Fibroblast of pulmonary artery (primary cell): ENCODE measurements around the gene UQCR11.

Experiments
- DNase-seq: peaks from one replicate; pipeline ENCODE4 v3.0.0-alpha.2; 2010; ENCODE audit warnings: low read depth
- H3K4me3 ChIP-seq: replicated peaks from 2 replicates; pipeline ENCODE4 v1.5.1; 2011; ENCODE audit warnings: low read depth, mild to moderate bottlenecking, control low read depth, low read length, moderate library complexity
- TF ChIP-seq, protein P1 (sequence below): IDR thresholded peaks from 2 replicates; pipeline ENCODE4 v1.5.1; 2011; ENCODE audit warnings: mild to moderate bottlenecking, control low read depth, low read length, inconsistent platforms; ENCODE audit errors: missing control alignments

UQCR11 gene

DNA sequence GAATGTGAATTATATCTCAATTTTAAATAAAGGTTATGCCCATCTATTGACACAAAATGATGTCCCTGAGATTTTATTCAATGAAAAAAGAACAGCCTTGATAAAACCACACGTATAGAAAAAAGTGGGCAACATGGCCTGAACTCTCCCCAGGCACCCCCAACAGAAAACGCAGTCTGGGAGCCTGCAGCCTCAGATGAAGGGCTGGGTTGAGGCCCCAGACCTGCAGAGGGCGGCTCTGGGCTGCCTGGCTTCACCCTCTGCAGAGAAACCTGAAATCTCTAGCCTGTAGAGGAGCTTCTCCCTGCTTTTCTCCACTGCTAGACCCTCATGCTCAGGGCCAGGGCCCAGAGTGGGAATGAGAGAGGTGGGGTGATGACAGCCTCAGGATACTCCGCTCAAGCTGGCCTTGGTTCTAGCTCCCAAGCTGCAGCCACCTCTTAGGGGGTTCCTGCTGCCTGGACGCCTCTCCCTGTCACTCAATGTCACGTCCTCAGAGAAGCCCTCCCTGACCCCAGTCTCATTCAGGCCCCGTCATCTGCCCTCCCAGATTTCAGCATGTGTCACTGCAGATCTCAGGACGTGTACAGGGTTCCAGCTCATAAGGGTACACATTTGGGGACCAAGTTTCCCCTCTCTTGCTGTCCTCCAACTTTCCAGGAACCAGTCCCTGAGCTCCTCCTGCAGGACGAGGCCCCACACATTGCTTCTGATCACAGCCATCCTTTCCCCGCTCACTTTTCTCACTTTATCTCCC lies 14.4 kb downstream of the UQCR11 start:
- DNase-seq, result peak; percentile 26
- peak overlapping the region; percentile 90 for H3K4me3 ChIP-seq

DNA sequence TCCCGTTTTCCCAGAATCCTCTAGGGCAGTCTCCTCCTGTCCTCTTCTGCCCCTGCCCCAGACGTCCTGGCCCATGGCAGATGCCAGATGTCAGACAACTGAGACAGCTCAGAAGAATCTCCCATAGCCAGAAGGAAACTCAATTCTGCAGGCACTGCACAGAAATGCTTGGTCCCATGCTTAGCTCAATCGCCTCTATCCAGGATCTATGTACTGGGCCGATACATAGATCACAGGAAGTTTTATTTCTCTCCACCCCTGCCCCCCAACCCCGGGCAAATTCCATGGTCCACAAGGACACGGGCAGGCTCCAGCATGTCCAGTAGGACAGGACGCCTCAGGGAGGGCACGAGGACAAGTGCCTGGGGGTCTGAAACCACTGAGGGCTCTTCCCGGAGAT lies 17.4 kb downstream of the UQCR11 start:
- TF ChIP-seq, protein P1, sequence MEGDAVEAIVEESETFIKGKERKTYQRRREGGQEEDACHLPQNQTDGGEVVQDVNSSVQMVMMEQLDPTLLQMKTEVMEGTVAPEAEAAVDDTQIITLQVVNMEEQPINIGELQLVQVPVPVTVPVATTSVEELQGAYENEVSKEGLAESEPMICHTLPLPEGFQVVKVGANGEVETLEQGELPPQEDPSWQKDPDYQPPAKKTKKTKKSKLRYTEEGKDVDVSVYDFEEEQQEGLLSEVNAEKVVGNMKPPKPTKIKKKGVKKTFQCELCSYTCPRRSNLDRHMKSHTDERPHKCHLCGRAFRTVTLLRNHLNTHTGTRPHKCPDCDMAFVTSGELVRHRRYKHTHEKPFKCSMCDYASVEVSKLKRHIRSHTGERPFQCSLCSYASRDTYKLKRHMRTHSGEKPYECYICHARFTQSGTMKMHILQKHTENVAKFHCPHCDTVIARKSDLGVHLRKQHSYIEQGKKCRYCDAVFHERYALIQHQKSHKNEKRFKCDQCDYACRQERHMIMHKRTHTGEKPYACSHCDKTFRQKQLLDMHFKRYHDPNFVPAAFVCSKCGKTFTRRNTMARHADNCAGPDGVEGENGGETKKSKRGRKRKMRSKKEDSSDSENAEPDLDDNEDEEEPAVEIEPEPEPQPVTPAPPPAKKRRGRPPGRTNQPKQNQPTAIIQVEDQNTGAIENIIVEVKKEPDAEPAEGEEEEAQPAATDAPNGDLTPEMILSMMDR, result no peak
- no peak overlapping the region for H3K4me3 ChIP-seq
- no peak for DNase-seq

More for the DNA sequence above, 14.4 kb downstream of the UQCR11 start:
- TF ChIP-seq, protein P1, result peak; percentile 44

DNA sequence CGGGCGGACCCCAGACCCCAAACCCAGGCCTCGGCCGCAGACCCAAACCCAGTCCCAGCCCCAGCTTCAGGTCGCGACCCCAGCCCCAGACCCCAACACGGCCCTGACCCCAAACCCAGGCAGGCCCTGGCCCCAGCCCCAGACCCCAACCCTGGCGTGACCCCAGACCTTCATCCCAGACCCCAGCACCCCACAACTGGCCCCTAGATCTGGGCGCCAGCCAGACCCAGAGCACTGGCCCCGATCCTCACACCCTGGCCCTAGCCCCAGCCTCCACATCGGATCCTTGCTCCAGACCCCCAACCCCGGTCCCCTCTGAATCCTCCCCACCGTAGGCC lies 20.1 kb downstream of the UQCR11 start:
- no peak for DNase-seq
- no peak overlapping the region for H3K4me3 ChIP-seq
- TF ChIP-seq, protein P1, result no peak

DNA sequence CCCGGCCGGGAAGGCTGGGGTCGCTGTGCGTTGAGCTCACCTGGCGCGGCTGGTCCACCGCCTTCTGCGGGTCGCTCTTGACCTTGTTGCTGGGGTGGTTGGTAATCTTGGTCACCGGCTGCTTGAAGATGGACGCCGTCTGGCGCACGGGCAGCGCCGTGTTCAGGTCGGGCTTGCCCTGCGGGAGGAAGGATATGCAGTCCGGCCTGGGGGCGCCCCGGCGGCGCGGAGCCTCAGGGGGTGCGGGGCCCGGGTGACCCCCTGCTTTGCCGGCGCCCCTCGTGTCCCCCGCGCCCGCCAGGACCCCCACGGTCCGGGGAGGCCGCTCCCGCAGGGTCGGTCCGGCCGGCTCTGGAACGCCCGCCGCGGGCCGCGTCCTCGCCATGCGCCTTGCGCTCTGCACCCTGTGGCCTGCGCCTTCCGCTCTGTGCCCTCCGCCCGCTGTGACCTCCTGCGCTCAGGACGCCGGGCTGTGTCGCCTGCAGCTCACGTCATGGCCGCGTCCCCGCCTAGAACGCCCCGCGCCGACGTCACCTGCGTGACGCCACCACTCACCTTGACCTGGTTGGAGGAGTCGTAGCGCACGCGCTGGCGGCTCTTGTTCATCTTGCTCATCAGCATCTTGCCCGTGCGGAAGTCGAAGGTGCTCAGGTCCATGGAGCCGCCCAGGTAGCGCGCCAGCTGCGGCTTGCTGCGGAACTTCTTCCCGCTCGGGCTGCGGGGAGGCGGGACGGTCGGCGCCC lies 20.6 kb downstream of the UQCR11 start:
- TF ChIP-seq, protein P1, result no peak

DNA sequence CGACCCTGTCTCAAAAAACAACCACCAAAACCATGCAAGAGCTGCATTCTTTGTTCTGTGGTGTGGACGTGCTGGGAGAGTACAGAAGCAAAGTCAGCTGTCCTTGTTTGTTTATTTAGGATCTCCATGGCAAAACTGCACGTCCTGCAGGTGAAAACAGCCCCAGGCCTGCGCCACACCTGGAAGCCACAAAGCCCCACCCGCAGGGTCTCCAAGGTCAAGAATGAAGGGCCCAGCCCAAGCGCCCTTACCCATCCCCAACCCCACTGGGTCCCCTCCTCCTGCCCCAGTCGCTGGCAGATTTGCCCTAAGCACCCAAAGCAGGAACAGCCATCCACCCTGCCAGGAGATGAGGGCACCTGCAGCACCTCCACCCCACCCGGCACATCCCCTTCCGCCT lies 23.1 kb downstream of the UQCR11 start:
- no peak for DNase-seq
- TF ChIP-seq, protein P1, result no peak
- H3K4me3 ChIP-seq, result no peak overlapping the region

More for the DNA sequence above, 20.6 kb downstream of the UQCR11 start:
- no peak overlapping the region for H3K4me3 ChIP-seq
- DNase-seq, result no peak

DNA sequence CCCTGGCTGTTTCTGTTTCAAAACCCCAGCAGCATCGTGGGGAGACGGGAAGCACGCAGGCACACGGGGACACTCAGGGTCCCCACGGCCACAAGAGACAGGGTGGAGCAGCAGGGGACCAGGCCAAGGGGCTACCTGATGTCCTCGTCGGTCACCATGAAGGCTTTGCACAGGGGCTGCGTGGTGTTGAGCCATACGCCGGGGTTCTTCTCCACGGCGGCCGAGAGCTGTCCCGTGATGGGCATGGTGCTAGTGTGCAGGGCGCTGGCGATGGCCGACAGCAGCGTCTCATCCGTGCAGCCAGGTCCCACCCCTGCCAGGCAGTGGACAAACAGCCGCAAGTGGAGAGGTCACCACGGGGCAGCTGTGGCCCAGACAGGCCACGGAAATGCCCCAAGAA lies 24.3 kb downstream of the UQCR11 start:
- TF ChIP-seq, protein P1, result no peak
- DNase-seq, result no peak
- H3K4me3 ChIP-seq, result no peak overlapping the region
